ENCODE data around the gene IQCM.

DNA sequence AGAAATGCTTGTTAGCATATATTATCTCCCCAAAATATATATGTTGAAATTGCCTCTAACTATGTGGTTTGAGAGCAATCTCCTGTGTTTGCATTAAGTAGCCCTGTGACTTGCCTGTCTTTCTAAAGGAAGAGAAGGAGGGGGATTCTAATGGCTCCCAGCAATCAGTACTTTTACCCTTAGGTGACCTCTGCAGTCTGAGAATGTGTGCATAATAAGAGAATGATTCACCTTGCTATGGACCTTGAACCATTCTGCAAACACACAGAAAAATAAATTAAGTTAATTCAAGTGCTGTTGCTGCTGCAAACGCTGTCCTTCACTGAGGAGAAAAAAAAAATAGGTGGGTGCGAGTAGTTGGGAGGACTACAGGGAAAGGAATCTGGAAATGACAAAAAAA, 322.2 kb downstream of the IQCM start:
- TF ChIP-seq GATA3 (IDR thresholded peaks at IDR 0.05; ENCODE audit: low read depth, low read length) (no peak), GATA2 (IDR thresholded peaks at IDR 0.05; ENCODE audit: low read depth, low read length) (no peak)
